ENCODE measurements around the gene PCDH10. TPM values are rescaled to one million over a fixed set of nuclear protein-coding genes. Genes with fewer than 3 reads are reported as not detected.
A peak's percentile ranks its signal among the peaks of the same experiment; 100 is the strongest.

Gene PCDH10
- total RNA-seq, 2 donors from 2014 or later: 0.26 to 0.33 TPM

DNA sequence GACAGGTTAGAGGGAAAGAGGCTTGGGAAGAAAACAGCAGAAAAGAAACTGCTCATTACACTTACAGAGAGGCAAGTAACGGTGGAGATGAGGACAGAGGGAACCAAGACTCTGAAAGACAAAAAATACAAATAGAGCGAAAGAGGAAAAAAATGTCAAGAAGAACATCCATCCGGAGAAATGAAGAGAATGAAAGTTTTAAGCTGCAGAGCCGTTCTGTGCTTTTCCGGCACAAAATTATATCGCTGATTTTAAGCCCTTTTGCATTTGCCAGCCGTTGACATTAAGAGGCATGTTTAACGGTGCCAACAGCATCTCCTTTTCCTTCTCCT lies 236 bp downstream of the PCDH10 start:
- peaks cover 4 to 35% of the 10 kb centered on the region in 2 donors for H3K27me3 ChIP-seq
- H3K9me3 ChIP-seq: no peaks in the 10 kb centered on the region
- H3K36me3 ChIP-seq (replicated peaks in 1 of 2; ENCODE audit: insufficient read depth in 1 of 2, low read depth in 2 of 2): no peaks in the 10 kb centered on the region
- no peak overlapping the region for H3K27ac ChIP-seq
- intact Hi-C loops (cut with DNase I): no loop called here
- ATAC-seq (no peak), DNase-seq (no peak)
- WGBS, 2 donors: 2 to 7% methylated on average over 8 of the region's 8 CpGs
- peaks cover 66% of the 10 kb centered on the region for H3K4me1 ChIP-seq
- H3K4me3 ChIP-seq: no peak overlapping the region
- TF ChIP-seq POLR2A (IDR thresholded peaks at IDR 0.05): no peak
- TF ChIP-seq, protein P1, sequence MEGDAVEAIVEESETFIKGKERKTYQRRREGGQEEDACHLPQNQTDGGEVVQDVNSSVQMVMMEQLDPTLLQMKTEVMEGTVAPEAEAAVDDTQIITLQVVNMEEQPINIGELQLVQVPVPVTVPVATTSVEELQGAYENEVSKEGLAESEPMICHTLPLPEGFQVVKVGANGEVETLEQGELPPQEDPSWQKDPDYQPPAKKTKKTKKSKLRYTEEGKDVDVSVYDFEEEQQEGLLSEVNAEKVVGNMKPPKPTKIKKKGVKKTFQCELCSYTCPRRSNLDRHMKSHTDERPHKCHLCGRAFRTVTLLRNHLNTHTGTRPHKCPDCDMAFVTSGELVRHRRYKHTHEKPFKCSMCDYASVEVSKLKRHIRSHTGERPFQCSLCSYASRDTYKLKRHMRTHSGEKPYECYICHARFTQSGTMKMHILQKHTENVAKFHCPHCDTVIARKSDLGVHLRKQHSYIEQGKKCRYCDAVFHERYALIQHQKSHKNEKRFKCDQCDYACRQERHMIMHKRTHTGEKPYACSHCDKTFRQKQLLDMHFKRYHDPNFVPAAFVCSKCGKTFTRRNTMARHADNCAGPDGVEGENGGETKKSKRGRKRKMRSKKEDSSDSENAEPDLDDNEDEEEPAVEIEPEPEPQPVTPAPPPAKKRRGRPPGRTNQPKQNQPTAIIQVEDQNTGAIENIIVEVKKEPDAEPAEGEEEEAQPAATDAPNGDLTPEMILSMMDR (IDR thresholded peaks at IDR 0.05): no peak

DNA sequence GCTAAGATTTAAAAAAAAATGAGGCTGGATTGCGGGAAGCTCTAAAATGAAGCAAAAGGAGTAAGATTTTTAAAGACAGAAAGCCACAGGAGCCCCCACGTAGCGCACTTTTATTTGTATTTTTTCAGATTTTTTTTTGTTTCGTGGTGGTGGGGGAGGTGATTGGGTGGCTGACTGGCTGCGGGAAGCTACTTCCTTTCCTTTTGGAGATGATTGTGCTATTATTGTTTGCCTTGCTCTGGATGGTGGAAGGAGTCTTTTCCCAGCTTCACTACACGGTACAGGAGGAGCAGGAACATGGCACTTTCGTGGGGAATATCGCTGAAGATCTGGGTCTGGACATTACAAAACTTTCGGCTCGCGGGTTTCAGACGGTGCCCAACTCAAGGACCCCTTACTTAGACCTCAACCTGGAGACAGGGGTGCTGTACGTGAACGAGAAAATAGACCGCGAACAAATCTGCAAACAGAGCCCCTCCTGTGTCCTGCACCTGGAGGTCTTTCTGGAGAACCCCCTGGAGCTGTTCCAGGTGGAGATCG lies 908 bp downstream of the PCDH10 start:
- Histone ChIP-seq H3K27ac (no peak overlapping the region), H3K4me3 (no peak overlapping the region), H3K4me1 (peaks cover 66% of the 10 kb centered on the region), H3K36me3 (replicated peaks in 1 of 2; ENCODE audit: insufficient read depth in 1 of 2, low read depth in 2 of 2) (no peaks in the 10 kb centered on the region), H3K27me3 (peaks cover 4 to 35% of the 10 kb centered on the region in 2 donors), H3K9me3 (no peaks in the 10 kb centered on the region)
- no peak for TF ChIP-seq POLR2A (IDR thresholded peaks at IDR 0.05)
- TF ChIP-seq, protein P1 (IDR thresholded peaks at IDR 0.05): no peak
- intact Hi-C loops (cut with DNase I): no loop called here
- 1 to 2% methylated on average over 16 to 17 of the region's 17 CpGs for WGBS, 2 donors
- ATAC-seq (no peak), DNase-seq (no peak)

DNA sequence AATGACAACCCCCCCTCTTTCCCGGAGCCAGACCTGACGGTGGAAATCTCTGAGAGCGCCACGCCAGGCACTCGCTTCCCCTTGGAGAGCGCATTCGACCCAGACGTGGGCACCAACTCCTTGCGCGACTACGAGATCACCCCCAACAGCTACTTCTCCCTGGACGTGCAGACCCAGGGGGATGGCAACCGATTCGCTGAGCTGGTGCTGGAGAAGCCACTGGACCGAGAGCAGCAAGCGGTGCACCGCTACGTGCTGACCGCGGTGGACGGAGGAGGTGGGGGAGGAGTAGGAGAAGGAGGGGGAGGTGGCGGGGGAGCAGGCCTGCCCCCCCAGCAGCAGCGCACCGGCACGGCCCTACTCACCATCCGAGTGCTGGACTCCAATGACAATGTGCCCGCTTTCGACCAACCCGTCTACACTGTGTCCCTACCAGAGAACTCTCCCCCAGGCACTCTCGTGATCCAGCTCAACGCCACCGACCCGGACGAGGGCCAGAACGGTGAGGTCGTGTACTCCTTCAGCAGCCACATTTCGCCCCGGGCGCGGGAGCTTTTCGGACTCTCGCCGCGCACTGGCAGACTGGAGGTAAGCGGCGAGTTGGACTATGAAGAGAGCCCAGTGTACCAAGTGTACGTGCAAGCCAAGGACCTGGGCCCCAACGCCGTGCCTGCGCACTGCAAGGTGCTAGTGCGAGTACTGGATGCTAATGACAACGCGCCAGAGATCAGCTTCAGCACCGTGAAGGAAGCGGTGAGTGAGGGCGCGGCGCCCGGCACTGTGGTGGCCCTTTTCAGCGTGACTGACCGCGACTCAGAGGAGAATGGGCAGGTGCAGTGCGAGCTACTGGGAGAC lies 1.6 kb downstream of the PCDH10 start:
- ATAC-seq: no peak
- H3K27me3 ChIP-seq: peaks cover 4 to 35% of the 10 kb centered on the region in 2 donors
- peaks cover 66% of the 10 kb centered on the region for H3K4me1 ChIP-seq

DNA sequence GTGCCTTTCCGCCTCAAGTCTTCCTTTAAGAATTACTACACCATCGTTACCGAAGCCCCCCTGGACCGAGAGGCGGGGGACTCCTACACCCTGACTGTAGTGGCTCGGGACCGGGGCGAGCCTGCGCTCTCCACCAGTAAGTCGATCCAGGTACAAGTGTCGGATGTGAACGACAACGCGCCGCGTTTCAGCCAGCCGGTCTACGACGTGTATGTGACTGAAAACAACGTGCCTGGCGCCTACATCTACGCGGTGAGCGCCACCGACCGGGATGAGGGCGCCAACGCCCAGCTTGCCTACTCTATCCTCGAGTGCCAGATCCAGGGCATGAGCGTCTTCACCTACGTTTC lies 2.2 kb downstream of the PCDH10 start:
- no peaks in the 10 kb centered on the region for H3K36me3 ChIP-seq (replicated peaks in 1 of 2; ENCODE audit: insufficient read depth in 1 of 2, low read depth in 2 of 2)
- DNase-seq (peak in 1 of 4 donors; percentile 17), ATAC-seq (no peak)
- H3K4me1 ChIP-seq: peaks cover 66% of the 10 kb centered on the region
- intact Hi-C loops (cut with DNase I): no loop called here
- peaks cover 4 to 35% of the 10 kb centered on the region in 2 donors for H3K27me3 ChIP-seq
- 0 to 10% methylated on average over 2 to 31 of the region's 31 CpGs for WGBS, 2 donors
- no peak overlapping the region for H3K4me3 ChIP-seq
- H3K27ac ChIP-seq: no peak overlapping the region
- H3K9me3 ChIP-seq: no peaks in the 10 kb centered on the region
- TF ChIP-seq, protein P1 (IDR thresholded peaks at IDR 0.05): no peak
- TF ChIP-seq POLR2A (IDR thresholded peaks at IDR 0.05): no peak

More for the DNA sequence above, 1.6 kb downstream of the PCDH10 start:
- 2 to 6% methylated on average over 38 to 63 of the region's 63 CpGs for WGBS, 2 donors
- Histone ChIP-seq H3K4me3 (no peak overlapping the region), H3K9me3 (no peaks in the 10 kb centered on the region), H3K27ac (no peak overlapping the region), H3K36me3 (replicated peaks in 1 of 2; ENCODE audit: insufficient read depth in 1 of 2, low read depth in 2 of 2) (no peaks in the 10 kb centered on the region)
- peak in 1 of 4 donors; percentile 18 for DNase-seq
- TF ChIP-seq, protein P1 (IDR thresholded peaks at IDR 0.05): no peak
- TF ChIP-seq POLR2A (IDR thresholded peaks at IDR 0.05): no peak
- intact Hi-C loops (cut with DNase I): no loop called here

Measured in body of pancreas (tissue), 4 donors.